HG02870 (cell line): Measurements from ENCODE around the gene GLDC.
"Not testable (repeated sequence)": the region's sequence is repeated elsewhere in the genome, so short reads cannot be mapped to it uniquely, and the experiment has no call there.

Experiments
- ATAC-seq: cut with Tn5 transposase; IDR thresholded peaks from one replicate; pipeline ENCODE4 v1.9.1; 2021; ENCODE audit warnings: mild to moderate bottlenecking, moderate library complexity; ENCODE audit not compliant: unreplicated experiment

GLDC gene

GRCh38 chr9:6625363-6625762, 20.2 kb downstream of the GLDC start:
- ATAC-seq, result no peak

DNA sequence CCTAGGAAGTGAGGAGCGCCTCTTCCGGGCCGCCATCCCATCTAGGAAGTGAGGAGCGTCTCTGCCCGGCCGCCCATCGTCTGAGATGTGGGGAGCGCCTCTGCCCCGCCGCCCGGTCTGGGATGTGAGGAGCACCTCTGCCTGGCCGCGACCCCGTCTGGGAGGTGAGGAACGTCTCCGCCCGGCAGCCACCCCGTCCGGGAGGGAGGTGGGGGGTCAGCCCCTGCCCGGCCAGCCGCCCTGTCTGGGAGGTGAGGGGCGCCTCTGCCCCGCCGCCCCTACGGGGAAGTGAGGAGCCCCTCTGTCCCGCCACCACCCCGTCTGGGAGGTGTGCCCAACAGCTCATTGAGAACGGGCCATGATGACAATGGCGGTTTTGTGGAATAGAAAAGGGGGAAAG, 22.7 kb downstream of the GLDC start:
- ATAC-seq, result not testable (repeated sequence)

GRCh38 chr9:6620796-6621195, 24.7 kb downstream of the GLDC start:
- no peak for ATAC-seq

DNA sequence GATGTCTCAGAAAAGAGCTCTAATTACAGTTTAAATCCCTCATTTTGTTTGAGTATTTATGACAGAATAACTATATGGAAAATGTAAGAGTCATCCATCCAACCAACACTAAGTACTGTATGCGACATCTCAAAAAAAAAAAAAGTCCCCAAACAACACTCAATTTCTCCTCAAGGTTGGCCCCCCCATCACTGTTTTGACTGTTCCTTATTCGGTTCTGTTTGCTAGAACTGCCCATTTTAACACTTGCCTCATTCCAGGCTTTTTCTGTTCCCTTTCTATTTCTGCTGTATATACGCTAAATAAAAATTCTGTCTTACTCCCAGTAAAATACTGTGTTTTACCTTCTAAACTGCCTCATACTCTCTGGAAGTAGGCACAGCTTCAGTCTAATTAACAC, 25.2 kb downstream of the GLDC start:
- ATAC-seq, result no peak

GRCh38 chr9:6619909-6620308, 25.6 kb downstream of the GLDC start:
- ATAC-seq, result peak; percentile 38

DNA sequence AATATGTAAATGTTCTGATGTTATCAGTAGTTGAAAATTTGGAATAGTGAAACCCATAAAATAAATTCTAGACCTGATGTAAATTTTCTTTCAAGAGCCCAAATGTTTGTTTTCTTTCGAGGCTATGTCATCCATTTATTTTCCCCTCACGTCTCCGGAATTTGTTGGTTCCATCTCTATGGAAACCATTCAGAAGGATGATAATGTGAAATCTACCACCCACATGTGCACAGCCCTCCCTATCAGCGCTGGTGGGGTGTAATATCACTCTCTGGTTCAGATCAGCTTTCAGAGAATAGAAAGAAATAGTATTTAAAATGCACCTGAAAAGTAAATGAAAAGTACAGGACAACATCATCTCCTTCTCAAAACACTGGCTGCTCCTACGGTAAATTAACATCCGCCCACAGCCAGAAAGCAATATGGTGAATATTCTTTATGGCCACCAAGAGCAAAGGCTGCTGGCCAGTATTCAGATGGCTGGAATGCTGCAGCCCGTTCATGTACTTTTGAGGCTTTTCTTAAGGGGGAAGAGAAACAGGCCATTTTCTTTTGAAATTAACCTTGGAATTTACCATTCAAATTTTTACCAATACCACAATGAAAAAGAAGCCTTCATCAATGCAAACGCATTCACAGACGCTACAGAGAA, 28.5 kb downstream of the GLDC start:
- ATAC-seq, result no peak

GRCh38 chr9:6614489-6614888, 31.0 kb downstream of the GLDC start:
- ATAC-seq, result no peak

GRCh38 chr9:6611865-6612264, 33.7 kb downstream of the GLDC start:
- ATAC-seq, result no peak

DNA sequence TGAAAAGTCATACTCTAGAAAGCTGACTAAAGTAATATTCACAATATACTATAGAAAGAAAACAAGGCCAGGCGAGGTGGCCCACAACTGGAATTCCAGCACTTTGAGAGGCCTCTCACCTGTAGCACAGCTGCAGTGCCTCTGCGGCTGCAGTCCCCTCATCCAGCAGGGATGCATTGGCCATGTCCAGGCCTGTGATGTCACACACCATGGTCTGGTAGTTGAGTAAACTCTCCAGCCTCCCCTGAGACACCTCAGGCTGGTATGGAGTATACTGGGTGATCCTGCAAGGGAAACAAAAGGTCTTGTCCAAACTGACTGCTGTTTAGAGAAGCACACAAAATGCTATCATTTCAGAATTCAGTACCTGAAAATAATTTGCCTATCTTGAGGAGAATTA, 35.5 kb downstream of the GLDC start:
- no peak for ATAC-seq

DNA sequence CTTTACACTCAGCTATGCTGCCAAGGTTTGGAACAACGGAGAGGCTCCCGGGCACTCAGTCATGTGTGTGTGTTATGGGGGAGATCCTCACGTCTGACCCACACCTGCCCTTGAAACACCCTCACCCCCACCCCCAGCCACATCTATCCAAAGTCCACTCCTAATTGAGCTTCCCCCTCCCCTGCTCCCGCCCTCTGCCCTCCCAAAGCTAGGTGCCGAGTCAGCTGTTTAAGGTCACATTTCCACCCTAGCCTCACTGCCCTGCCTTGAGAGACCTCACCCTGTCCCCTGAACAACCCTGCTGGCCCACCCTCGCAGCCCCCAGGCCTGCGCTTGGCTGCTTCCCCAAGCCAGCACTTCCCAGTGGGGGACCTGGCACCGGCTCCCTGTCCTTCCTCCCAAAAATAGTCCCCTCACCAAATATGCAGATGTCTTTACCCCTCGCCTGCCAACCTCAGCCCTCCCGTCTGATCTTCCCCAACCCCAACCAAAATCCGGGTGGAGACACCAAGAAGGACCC, 36.0 kb downstream of the GLDC start:
- ATAC-seq, result no peak

- ATAC-seq, result no peak
Measured at GRCh38 chr9:6605202-6605601, 40.3 kb downstream of the GLDC start.

GRCh38 chr9:6600426-6600825, 45.1 kb downstream of the GLDC start:
- no peak for ATAC-seq

DNA sequence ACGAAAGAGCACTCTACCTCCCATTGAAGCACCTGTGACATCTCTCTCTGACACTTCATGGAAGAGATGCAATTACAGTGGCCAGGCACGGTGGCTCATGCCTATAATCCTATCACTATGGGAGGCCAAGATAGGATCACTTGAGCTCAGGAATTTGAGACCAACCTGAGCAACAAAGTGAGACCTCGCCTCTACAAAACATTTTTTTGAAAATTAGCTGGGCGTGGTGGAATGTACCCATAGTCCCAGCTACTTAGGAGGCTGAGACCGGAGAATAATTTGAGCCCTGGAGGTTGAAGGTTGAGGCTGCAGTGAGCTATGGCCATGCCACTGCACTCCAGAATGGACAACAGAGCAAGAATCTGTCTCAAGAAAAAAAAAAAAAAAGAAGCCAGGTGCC, 45.5 kb downstream of the GLDC start:
- ATAC-seq, result no peak

GRCh38 chr9:6598249-6598725, 47.2 kb downstream of the GLDC start:
- peak; percentile 96 for ATAC-seq

GRCh38 chr9:6592791-6593190, 52.7 kb downstream of the GLDC start:
- ATAC-seq, result no peak

- no peak for ATAC-seq
Measured at GRCh38 chr9:6592231-6592630, 53.3 kb downstream of the GLDC start.

GRCh38 chr9:6590772-6591384, 54.7 kb downstream of the GLDC start:
- ATAC-seq, result no peak

DNA sequence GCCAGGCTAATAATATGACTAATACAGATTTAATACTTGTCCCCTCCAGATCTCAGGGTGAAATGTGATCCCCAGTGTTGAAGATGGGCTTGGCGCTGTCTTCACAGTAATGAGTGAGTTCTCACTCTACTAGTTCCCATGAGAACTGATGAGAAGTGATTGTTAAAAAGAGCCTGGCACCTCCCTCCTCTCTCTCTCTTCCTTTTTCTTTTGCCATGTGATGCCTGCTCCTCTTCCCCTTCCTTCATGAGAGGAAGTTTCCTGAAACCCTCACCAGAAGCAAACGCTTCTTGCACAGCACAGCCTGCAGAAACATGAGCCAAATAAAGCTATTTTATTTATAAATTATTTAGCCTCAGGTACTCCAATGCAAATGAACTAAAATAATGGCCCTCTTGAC, 55.2 kb downstream of the GLDC start:
- ATAC-seq, result no peak

- ATAC-seq, result no peak
Measured at GRCh38 chr9:6584881-6585597, 60.5 kb downstream of the GLDC start.

DNA sequence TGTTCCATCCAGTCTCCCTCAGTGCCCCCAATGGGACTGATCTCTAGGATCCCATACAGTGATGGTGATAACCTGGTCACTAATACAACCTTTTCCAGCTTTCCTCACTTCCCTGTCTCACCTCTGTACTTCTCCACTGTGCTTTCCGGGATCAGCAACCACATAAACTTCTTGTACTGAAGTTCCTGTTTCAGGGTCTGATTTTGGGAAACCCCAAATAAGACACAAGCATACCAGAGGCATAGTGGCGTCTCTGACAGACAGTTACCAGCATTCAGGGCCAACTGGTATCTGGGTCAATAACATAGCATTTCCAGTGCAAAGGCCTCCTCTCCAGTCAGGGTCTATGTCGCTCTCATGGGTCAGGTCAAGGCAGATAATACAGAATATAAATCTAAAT, 64.3 kb downstream of the GLDC start:
- ATAC-seq, result no peak

GRCh38 chr9:6579613-6580012, 65.9 kb downstream of the GLDC start:
- ATAC-seq, result no peak

DNA sequence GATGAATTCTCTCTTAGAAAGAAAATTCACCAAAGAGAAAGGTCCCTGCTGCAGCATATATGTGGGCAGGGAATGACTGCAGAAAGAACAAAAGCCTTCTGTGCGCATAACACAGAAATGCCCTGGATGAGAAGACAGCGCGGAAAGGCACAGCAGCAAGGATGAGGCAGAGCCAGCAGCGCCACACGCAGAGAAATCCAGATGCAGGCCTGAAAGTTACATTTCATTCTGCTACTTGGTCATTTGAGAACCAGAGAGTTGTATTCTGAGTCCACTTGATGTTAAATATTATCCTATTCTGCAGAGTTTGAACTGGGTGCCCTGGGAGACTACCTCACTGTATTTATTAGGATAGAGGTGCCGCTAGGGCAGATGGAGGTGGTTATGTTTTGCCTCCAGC, 68.5 kb downstream of the GLDC start:
- no peak for ATAC-seq
